Tibial artery (tissue), 4 donors: ENCODE measurements around the gene GPR42.
"Not testable (repeated sequence)": the region's sequence is repeated elsewhere in the genome, so short reads cannot be mapped to it uniquely, and the experiment has no call there.

Source experiments
- DNase-seq, 2 donors: peaks; one replicate each; pipeline ENCODE4 v3.0.0-alpha.2; 2019
- H3K27ac ChIP-seq, 2 donors: fragments of 200-600 bp; sonication (generic) in 1 of 2; 1 replicate in 1 of 2; 2 replicates in 1 of 2; pipeline ENCODE4 v1.5.1; 2018 to 2019; ENCODE audit warnings: mild to moderate bottlenecking in 1 of 2
- H3K27me3 ChIP-seq, 2 donors: fragments of 200-600 bp; sonication (generic) in 1 of 2; one replicate each; pipeline versions ENCODE4 v1.5.1 to v1.6.0; 2016 to 2019
- H3K36me3 ChIP-seq, 3 donors: fragments of 200-600 bp; sonication (generic) in 2 of 3; one replicate each; pipeline ENCODE4 v1.5.1; 2016 to 2019; ENCODE audit warnings: mild to moderate bottlenecking in 2 of 3
- H3K4me1 ChIP-seq, 4 donors: fragments of 200-600 bp; sonication (generic) in 2 of 4; 1 replicate in 3 of 4; 2 replicates in 1 of 4; pipeline ENCODE4 v1.5.1; 2016 to 2019
- H3K4me3 ChIP-seq, 2 donors: fragments of 200-600 bp; sonication (generic) in 1 of 2; 1 replicate in 1 of 2; 2 replicates in 1 of 2; pipeline ENCODE4 v1.5.1; 2018 to 2019; ENCODE audit warnings: mild to moderate bottlenecking in 2 of 2
- H3K9me3 ChIP-seq, 3 donors: fragments of 200-600 bp; sonication (generic) in 1 of 3; one replicate each; pipeline ENCODE4 v1.5.1; 2016 to 2019
- intact Hi-C: fragments of 100-400 bp; cut with DNase I; formaldehyde crosslinking; loops from one replicate; pipeline ENCODE4 v1.15.0; 2023; ENCODE audit warnings: low total_unique reads
- TF ChIP-seq, protein P1 (sequence below), 2 experiments: fragments of 200-600 bp in 1 of 2; fragments of 450-650 bp in 1 of 2; IDR thresholded peaks; one replicate each; pipeline ENCODE4 v1.5.1; 2017 to 2019; ENCODE audit warnings: antibody characterized with exemption in 2 of 2, mild to moderate bottlenecking in 1 of 2, moderate library complexity in 1 of 2

GPR42 gene

DNA sequence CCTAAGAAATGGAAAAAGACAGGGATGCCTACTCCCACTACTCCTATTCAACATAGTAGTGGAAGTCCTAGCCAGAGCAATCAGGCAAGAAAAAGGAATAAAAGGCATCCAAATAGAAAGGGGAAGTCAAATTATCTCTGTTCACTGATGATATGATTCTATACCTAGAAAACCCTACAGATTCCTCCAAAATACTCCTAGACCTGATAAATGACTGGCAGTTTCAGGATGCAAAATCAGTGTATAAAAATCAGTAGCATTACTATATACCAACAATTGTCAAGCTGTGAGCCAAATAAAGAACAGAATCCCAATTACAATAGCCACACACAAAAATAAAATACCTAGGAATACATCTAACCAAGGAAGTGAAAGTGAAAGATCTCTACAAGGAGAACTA is 1.3 kb upstream of the GPR42 start:
- Histone ChIP-seq H3K27me3 (no peaks in the 10 kb centered on the region), H3K9me3 (no peaks in the 10 kb centered on the region), H3K36me3 (no peaks in the 10 kb centered on the region), H3K4me3 (no peak overlapping the region), H3K27ac (no peak overlapping the region), H3K4me1 (no peaks in the 10 kb centered on the region)
- intact Hi-C loops, result no loop called here
- TF ChIP-seq, protein P1, sequence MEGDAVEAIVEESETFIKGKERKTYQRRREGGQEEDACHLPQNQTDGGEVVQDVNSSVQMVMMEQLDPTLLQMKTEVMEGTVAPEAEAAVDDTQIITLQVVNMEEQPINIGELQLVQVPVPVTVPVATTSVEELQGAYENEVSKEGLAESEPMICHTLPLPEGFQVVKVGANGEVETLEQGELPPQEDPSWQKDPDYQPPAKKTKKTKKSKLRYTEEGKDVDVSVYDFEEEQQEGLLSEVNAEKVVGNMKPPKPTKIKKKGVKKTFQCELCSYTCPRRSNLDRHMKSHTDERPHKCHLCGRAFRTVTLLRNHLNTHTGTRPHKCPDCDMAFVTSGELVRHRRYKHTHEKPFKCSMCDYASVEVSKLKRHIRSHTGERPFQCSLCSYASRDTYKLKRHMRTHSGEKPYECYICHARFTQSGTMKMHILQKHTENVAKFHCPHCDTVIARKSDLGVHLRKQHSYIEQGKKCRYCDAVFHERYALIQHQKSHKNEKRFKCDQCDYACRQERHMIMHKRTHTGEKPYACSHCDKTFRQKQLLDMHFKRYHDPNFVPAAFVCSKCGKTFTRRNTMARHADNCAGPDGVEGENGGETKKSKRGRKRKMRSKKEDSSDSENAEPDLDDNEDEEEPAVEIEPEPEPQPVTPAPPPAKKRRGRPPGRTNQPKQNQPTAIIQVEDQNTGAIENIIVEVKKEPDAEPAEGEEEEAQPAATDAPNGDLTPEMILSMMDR (IDR thresholded peaks at IDR 0.05), result no peak
- DNase-seq, result no peak

- no peaks in the 10 kb centered on the region for H3K36me3 ChIP-seq
- H3K27me3 ChIP-seq, result peaks cover 0 to 2% of the 10 kb centered on the region in 2 donors
- H3K27ac ChIP-seq, result no peak overlapping the region
- no peaks in the 10 kb centered on the region for H3K4me1 ChIP-seq
- intact Hi-C loops, result no loop called here
- TF ChIP-seq, protein P1 (IDR thresholded peaks at IDR 0.05), result no peak
- no peak overlapping the region for H3K4me3 ChIP-seq
- no peaks in the 10 kb centered on the region for H3K9me3 ChIP-seq
- no peak for DNase-seq
These were observed 2.6 kb downstream of the GPR42 start for GRCh38 chr19:35373492-35373891.

DNA sequence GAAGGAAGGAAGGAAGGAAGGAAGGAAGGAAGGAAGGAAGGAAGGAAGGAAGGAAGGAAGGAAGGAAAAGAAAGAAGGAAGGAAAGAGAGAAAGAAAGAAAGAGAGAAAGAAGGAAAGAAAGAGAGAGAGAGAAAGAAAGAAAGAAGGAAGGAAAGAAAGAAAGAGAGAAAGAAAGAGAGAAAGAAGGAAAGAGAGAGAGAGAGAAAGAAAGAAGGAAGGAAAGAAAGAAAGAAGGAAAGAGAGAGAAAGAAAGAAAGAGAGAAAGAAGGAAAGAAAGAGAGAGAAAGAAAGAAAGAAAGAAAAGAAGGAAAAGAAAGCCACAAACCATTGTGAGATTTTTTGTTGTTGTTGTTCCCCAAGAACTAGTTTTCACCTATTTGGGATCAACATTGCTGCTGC is 3.2 kb downstream of the GPR42 start:
- DNase-seq, H3K4me3 ChIP-seq, H3K27me3 ChIP-seq, H3K4me1 ChIP-seq, H3K36me3 ChIP-seq, H3K9me3 ChIP-seq, H3K27ac ChIP-seq, intact Hi-C loops: not testable (repeated sequence)

- Histone ChIP-seq H3K4me1 (no peaks in the 10 kb centered on the region), H3K36me3 (no peaks in the 10 kb centered on the region), H3K27me3 (peaks cover 0 to 4% of the 10 kb centered on the region in 2 donors), H3K27ac (no peak overlapping the region), H3K4me3 (no peak overlapping the region), H3K9me3 (no peaks in the 10 kb centered on the region)
- TF ChIP-seq, protein P1 (IDR thresholded peaks at IDR 0.05), result no peak
- intact Hi-C loops, result no loop called here
- no peak for DNase-seq
These were observed 4.8 kb downstream of the GPR42 start for GRCh38 chr19:35375505-35376307.

DNA sequence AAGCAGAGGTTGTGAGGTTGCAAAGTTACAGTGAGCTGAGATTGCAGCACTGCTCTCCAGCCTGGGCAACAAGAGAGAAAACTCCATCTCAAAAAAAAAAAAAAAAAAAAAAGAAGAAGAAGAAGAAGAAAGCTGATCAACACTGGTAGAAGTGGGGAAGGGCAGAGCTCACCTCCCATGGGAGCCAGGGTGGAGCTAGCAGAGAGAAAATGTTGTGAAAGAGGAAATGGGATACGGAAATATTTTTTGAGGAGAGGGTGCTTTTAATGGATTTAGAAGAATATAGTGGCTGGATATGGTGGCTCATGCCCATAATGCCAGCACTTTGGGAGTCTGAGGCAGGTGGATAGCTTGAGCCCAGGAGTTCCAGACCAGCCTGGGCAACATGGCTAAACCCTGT is 6.8 kb downstream of the GPR42 start:
- H3K4me1 ChIP-seq, result no peaks in the 10 kb centered on the region

DNA sequence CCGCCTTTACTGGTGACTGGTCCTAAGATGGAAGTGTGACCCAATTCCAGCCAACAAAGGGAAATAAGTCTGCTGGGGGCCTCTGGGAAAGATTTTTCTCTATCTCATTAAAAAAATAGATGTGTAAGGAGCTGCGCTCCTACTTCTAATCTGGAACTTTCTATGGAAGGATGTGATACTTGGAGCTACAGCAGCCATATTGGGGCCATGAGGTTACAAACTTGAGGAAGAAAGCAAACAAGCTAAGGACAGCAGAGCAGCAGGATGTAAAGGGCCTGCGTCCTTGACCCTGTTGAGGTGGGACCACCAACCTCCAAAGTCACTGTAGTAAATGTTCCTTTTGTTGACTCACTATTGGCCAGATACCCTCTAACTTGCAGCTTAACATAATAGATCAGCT is 7.5 kb downstream of the GPR42 start:
- H3K27ac ChIP-seq, result no peak overlapping the region
- no peaks in the 10 kb centered on the region for H3K4me1 ChIP-seq
- no peaks in the 10 kb centered on the region for H3K9me3 ChIP-seq
- no peak overlapping the region for H3K4me3 ChIP-seq
- no peaks in the 10 kb centered on the region for H3K36me3 ChIP-seq
- DNase-seq, result no peak
- H3K27me3 ChIP-seq, result peaks cover 0 to 4% of the 10 kb centered on the region in 2 donors
- TF ChIP-seq, protein P1 (IDR thresholded peaks at IDR 0.05), result no peak
- intact Hi-C loops, result no loop called here

More for the DNA sequence above, 6.8 kb downstream of the GPR42 start:
- Histone ChIP-seq H3K27ac (no peak overlapping the region), H3K36me3 (no peaks in the 10 kb centered on the region), H3K4me3 (no peak overlapping the region), H3K27me3 (peaks cover 0 to 4% of the 10 kb centered on the region in 2 donors), H3K9me3 (no peaks in the 10 kb centered on the region)
- TF ChIP-seq, protein P1 (IDR thresholded peaks at IDR 0.05), result no peak
- no peak for DNase-seq
- intact Hi-C loops, result no loop called here

- H3K27ac ChIP-seq, H3K27me3 ChIP-seq, H3K9me3 ChIP-seq, H3K4me1 ChIP-seq, DNase-seq, H3K36me3 ChIP-seq, H3K4me3 ChIP-seq, intact Hi-C loops: not testable (repeated sequence)
These were observed 8.7 kb downstream of the GPR42 start for GRCh38 chr19:35379545-35379944.
